ENCODE data around the gene RASSF9. TPM values are rescaled to one million over a fixed set of nuclear protein-coding genes. Genes with fewer than 3 reads are reported as not detected.

Gene RASSF9
- polyA plus RNA-seq, 12 donors, result 2.0 to 4.9 (median 3.2) TPM; not detected in 1

DNA sequence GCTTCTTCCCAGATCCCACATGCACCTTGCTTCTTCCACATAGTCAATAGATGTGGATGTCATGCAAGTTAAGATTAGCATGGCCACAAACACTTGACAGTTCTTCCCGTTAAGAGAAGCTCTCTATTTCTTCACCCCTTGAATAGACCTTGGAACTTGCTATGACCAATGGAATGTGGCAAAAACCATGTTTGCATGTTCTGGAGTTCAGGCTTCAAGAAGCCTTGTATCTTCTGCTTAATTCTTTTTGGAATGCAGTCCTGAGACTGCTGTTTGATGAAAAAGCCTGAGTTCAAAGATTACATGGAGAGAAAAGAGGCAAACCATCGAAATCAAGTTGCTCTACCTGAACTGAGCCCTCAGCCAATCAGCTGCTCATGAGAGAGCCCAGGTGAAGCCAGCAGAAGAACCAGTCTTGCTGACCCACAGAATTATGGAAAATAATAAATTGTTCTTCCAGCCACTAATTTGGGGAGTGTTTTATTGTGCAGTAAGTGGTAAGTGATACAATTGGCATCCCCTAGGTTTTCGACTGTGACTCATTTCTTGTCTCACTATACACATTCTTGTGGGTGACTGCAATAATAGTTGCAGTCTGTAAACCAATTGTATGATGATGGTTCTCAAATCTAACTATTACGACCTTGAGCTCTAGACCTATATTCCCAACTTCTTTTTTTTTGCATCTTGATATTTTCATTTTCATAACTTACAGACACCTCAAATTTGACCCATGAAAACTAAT is 12.6 kb downstream of the RASSF9 start:
- DNase-seq, result no peak

DNA sequence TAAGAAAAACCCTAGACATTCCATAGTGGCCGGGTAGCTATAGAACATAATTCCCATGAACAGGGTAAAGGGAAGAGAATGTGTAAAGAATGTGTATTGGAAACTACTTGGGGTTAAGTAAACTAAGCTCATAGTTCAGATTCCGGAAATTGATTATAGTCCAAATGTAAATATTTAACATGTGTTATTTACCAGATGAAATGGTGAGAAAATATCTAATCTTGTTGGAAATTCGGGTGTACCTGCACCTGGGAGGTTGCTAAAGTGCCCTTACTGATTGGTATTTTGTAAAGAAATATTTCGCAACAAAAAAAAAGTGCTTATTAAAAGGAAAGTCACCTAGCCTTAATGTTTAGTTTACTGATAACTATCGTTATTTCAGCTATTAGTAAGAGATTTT is 14.4 kb downstream of the RASSF9 start:
- no peak for DNase-seq

DNA sequence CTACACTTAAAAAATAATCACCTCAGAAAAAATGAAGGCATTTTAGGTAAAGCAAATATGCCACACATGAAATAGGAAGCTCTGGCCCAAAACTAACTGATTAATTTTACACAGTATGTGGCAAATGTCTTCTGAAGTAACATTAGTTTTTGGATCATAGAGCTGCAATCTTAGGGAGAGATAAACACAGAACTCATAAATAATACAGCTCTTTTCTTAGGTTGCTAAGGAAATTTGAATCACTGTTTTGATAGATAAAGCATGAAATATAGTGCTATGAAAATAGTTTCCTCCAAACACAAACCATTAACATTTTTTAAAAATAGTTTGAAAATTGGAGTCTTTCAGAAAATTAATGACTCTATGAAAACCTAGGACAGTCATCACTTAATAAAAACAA is 15.0 kb downstream of the RASSF9 start:
- no peak for DNase-seq

DNA sequence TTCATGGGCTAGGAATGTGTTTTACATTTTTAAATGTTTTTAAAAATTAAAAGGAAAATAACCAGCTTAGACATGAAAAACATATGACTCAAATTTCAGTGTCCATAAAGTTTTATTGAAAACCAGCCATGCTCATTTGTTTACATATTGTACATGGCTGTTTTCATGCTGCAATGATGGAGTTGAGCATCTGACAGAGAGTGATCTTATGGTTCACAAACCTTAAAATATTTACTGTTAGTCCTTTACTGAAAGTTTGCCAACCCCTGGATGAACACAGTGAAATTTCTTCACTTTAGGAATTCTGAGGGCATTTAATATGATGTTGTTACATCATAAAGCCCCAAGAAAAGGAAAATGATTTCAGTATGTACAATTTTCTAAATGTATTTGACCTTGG is 16.1 kb downstream of the RASSF9 start:
- DNase-seq, result no peak

DNA sequence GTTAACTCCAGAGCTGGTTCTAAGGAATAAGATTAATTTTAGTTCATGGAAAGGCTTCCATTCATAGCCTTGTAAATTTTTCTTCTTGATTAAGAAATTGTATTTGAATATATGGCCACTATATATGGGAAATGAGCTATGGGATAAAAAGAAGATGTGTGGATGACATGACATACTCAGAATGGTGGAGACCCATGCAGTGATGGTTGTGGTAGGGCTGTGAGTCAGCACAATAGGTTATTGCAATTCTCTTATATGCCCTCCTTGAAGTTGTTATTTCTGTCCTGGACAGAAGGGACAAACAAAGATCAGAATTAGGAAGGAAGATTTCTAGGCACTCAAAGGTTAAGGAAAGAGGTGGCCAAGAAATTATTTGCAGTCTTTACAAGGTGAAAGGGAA is 21.5 kb downstream of the RASSF9 start:
- DNase-seq, result no peak

DNA sequence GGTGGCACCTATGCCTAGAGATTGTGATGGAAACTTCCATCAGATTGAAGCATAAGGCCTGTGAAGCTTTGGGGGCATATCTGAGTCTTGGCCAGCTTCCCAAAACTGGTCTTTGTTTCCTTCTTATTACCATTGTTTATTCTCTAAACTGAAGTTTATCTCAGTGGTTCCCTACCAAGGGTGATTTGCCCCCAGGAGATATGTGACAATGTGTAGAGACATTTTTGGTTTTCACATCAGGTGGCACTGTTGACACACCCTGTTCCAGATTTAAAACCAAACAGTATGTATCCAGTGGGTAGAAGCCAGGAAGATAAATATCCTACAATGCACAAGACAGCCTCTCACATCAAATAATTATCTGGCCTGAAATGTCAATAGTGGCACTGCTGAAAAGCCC is 22.1 kb downstream of the RASSF9 start:
- no peak for DNase-seq

DNA sequence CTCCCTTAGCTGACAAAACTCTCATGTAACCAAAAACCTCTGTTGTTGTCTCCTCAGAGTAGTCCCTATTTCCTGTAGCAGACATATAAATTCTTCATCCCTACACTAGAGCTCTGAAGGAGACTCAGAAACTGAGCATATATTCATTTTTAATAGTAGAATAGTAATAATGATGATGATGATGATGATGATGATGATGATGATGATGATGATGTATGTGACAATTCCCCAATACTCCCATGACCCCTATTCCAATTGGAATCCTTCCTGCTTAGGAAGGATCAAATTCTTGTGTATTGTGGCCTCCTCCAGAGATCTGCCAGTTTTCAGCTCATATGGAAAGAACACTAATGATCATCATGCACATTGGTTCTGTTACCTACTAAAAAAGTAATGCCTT is 26.7 kb downstream of the RASSF9 start:
- no peak for DNase-seq

DNA sequence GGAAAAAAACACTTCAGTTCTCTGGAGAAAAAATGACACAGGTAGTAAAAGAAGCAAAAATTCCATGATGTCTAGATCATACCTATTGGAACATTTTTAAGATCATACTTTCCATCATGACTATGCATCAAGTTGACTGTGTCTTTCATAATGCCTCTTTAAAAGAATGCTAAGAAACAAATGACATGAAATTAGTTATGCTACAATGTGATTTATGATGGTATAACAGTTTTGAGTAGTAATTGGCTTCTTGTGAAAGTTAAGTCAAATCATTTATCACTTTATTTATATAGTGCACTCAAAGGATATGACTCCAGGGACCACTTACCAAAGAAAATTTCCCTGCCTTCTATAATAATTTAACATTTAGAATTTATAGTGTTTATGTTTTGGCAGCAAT is 28.5 kb downstream of the RASSF9 start:
- no peak for DNase-seq

DNA sequence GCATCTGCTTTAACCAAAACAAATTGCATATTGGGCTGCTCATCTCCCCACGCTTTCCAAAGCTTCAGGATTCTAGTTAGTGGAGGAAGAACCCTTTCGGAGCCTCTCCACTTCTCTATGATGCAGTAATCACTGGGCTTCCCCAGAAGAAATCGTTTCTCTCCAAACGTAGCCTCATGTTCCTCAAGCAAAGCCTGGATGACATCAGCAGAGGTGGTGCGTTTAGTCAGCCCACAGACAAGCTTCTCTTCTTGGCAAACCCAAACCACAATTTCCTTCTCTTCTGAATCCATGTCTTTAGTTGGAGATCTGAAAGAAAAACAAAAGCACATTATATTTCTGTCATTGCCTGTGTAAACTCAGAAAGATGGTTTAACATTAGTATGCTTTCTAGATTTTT is 30.6 kb downstream of the RASSF9 start:
- DNase-seq, result no peak

DNA sequence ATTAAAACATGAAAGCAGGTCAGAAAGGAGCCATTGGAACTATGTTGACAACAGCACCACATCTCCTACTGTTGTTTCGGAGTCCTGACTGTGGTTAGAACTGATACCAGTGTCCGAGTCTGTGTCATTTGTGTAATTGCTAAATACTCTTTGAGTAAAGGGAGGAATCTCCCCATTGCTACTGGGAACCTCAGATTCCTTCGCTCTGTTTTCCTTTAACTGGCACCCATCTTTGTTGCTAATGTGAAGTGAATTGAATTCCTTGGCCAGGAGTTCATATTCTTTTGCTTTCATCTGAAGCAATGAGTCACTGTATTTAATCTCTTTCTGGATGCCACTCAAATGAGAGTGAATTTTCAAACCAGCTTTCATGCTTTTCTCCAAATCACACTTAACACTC is 31.5 kb downstream of the RASSF9 start:
- DNase-seq, result no peak

DNA sequence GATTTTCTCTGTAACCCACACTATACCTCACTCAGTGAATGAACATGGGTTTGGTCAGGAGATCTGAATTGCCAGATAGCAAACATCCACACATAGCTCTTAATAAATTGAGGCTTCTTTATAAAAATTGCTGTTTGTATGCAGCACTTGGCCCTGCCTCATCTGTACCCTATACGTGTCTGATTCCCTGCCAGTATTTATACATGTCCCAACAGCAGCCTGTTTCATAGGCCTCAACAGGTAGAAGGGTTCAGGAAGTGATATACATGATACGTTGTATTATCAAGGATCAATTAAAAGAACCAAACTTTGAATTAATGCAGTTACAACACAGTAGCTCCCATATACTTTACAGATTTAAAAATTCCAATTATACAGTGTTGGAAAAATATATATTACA is 32.3 kb downstream of the RASSF9 start:
- no peak for DNase-seq

DNA sequence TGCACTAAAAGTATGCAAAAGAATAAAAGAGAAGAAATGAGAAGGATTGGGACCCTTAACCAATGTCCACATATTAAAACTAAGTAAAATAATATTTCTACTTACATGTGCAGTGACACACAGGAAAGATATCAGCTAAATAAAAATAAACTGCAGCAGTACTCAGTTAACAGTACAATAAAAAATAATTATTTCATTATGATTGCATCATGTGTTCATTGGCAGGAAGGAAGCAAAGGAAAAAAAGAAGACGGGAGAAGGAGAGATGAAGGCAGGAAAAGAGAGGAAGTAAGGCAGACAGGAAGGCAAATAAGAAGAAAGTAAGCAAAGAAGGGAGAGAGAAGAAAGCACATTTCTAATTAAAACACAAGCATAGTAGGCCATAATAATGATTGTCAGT is 33.0 kb downstream of the RASSF9 start:
- DNase-seq, result no peak

DNA sequence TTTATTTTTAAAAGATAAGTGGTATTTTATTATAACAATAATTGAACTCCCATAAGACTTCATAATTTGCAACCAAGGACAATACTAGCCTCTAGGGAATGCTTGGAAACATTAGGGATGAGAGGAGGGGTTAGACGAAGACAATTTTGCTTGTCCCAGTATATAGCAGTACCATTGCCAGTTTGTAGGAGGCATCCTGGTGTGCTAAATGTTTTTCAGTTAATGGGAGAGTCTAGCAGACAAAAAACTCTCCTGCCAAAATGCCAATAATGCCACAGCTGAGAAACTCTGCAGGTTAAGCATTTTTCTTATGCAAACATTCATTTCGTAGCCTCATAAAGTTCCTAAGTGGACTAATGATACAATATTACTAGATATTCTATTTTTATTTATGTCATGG is 38.1 kb downstream of the RASSF9 start:
- no peak for DNase-seq

DNA sequence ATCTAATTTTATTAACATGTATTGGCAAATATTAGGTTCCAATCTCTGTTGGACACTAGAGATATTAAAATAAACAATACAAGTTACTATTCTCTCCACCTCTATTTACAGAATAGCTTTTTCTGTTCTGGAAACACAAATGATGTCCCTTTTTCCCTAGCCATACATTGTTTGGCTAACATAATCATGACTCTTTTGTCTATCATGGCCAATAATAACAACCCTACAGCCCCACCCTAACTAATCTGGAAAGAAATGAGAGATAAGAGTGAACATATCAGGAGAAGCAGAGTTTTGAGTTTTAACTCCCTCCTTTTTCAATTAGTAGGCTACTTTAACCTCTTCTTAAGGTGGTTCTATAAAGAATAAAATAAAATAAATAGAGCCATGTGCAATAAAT is 40.2 kb downstream of the RASSF9 start:
- DNase-seq, result no peak

DNA sequence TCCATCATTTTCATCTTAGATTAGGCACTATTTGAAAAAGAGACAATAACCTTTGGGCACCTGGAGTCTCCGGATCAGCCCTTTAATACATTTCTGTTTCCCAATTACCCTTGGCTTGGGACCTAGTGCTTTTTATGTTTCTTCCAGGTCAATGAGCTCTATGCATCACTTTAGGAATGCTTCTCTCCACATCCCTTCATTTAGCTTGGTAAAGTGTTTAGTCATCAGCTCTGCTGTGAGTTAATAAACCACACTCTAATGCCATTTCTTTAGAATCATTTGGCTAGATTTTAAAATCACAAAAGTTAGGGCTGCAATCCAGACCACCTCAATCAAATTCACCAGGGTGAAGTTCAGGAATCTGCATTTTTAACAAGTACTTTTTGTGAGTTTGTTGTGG is 41.7 kb downstream of the RASSF9 start:
- DNase-seq, result no peak

DNA sequence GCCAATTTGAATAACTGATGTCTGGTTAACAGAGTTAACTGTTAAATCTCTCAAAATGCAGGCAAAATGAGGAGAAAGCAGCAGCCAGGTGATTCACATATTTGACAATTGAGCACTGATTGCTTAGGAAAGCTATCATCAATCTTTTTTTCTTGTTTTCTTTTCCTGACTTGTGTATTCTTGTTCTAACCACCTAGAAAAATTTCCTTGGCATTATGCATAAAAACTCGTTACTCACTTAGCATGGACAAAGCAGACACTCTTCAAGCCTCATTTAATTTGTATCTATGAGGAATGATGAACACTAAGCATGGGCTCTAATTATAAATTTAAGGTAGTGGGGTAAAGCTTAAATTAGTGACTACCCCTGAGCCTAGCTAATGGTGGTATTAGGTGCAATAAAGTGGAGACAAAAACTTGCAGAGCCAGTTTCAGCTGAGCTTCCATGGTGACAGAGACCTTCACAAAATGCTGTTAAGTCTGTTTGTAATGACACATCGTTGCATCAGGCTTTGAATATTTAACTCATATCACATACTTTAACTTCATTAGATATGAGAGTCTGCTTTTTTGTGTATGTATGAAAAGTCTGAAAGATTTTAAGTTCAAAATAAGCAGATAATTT is 52.0 kb downstream of the RASSF9 start:
- DNase-seq, result no peak

DNA sequence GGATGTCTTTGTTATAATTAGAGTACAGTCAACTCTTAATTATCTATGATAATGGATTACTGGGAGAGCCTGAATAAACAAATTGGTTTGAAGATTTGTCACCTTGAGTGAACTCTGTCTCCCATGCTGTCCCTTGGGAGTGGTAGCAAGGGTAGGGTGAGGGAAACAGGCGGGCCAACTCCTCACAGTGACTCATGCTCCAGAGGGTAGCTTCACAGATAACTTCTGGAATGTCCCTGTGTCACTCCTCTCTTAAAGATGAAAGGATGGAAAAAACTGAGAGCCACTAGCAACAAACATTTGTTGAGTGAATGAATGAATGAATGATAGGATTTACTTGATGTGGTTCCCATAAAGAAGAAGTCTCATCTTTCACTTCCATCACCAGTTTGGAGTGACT is 53.5 kb downstream of the RASSF9 start:
- no peak for DNase-seq

DNA sequence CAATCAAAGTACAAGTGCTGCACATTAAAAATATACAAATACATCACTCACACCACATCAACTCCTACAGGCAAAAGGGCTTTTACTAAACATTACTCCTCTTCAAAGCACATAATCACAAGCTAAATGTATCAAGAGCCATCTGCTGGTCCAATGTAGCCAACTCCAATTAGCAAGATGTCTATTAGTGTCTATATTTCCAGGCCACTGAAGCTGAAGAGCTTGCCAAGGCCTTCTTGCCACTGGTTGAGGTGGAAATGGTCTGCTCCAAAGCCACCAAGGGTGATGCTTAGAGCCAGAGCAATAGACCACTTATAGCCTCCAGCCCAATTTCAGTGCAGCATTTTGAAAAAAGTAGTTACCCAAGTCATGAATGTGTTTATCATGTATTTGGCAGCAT is 54.4 kb downstream of the RASSF9 start:
- DNase-seq, result no peak

DNA sequence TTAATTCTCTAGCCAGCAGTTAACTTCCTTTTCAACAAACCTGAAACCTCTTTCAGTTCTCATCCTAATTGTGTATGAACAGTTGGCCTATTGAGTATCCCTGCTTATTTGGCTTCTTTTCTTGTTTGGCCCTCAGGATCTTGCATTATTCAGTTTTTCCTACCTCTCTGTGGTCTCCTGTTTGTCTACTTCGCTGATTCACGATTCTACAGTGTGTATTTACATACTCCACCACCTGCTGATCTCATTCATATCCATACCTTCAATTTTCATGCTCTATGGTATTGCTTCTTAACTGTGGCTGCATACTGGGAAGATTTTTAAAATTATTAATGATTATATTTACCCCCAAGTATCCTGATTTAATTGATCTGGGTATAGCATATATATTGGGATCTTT is 56.4 kb downstream of the RASSF9 start:
- no peak for DNase-seq

DNA sequence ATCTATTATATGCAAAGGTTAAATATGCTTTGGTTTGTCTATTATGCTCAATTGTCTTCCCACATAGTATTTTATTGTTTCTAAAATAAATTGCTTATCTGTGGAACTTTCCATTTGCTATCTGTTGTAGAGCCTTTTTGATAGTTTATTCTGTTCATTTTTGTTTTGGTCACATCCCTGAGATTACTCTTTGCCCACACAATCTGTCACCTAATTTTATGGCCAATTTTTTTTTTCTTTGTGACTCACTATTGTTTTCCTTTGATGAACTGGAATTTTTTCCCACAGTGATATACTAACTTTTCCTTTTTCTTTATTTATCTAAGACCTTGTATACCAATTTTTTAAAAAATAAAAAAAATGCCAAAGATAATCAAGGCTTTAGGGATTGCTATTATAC is 61.1 kb downstream of the RASSF9 start:
- DNase-seq, result no peak

DNA sequence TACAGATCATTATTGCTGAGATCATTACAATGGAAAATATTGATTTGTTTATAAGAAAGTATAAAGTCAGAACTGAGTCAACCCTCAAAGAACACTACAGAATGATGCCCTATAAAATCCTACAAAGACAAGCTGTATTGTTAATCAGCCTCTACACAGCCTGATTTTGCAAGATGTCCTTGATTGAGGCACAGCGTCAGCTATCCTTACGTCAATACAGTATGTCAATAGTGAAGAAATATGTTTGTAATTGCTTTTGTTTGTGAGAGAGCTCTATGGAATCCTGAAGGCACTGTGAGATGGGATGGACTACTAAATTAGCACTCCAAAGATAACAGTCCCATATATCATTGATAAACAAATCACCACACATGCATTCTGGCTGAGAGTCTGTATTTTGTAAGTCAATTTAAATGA is 70.7 kb downstream of the RASSF9 start:
- DNase-seq, result no peak

DNA sequence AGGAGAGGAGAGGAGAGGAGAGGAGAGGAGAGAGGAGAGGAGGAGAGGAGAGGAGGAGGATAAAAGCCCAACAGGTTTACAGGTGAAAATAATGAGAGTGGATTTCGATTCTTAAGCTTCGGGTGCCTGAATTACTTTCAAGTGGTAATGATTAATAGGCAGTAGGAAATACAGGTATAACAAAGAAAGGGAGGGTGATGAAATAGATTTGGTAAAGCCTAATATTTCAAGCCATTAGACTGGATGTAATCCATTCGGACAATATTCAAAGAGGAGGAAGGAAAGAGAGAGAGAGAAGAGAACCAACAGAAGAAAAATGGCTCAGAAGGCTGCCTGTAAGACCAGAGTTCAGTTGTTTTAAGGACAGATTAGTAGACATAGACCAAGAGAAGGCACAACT is 76.6 kb downstream of the RASSF9 start:
- DNase-seq, result no peak

DNA sequence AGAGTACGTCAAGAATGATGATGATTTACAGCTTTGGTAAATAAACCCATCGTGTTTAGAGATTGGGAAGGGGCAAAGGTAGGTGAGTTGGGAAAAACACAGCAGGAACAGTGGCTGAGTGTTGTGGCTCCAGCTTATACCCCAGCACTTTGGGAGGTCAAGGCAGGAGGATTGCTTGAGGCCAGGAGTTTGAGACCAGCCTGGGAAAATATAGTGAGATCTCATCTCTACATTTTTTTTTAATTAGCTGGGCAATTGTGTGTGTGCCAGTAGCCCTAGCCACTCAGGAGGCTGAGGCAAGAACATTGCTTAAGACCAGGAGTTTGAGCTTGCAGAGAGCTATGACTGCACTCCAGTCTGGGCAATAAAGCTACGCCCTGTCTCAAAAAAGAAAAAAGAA is 77.1 kb downstream of the RASSF9 start:
- no peak for DNase-seq

DNA sequence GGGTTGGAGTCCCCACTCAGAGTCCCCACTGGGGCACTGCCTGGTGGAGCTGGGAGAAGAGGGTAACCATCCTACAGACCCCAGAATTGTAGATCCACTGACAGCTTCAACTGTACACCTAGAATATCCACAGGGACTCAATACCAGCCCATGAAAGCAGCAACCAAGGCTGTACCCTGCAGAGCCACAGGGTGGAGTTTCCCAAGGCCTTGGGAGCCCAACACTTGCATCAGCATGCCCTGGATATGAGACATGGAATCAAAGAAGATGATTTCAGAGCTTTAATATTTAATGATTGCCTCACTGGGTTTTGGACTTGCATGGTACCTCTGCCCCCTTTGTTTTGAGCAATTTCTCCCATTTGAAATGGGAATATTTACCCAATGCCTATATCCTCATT is 80.4 kb downstream of the RASSF9 start:
- DNase-seq, result no peak
